ENCODE measurements around the gene SLC12A1. TPM values are rescaled to one million over a fixed set of nuclear protein-coding genes. Genes with fewer than 3 reads are reported as not detected.

SLC12A1 gene
- total and polyA plus RNA-seq, 2 experiments from 2014 or later = 0.57 to 0.59 TPM

- H3K36me3 ChIP-seq (ENCODE audit: insufficient read depth) = no peaks in the 10 kb centered on the region
- H4K20me1 ChIP-seq (replicated peaks; ENCODE audit: insufficient read depth) = no peaks in the 10 kb centered on the region
- Mint-ChIP-seq H3K4me3 (no peak overlapping the region), H3K9me3 (no peaks in the 10 kb centered on the region), H3K27ac (no peak overlapping the region), H3K27me3 (ENCODE audit: insufficient read depth, low read depth, poor library complexity) (peaks cover 2% of the 10 kb centered on the region), H3K4me1 (peaks cover 36% of the 10 kb centered on the region), H3K36me3 (ENCODE audit: low read depth) (no peaks in the 10 kb centered on the region; the same call in 2 of the 3 replicates)
- DNase-seq (ENCODE audit: low spot score) (peak; percentile 54), ATAC-seq (peak; percentile 91)
- H3K9me2 ChIP-seq (ENCODE audit: insufficient read depth) = peaks cover 9% of the 10 kb centered on the region; the same call in 1 of the 2 replicates
- no peaks in the 10 kb centered on the region for H3K27me3 ChIP-seq (ENCODE audit: insufficient read depth)
- TF ChIP-seq EZH2phosphoT487 (IDR thresholded peaks at IDR 0.05; ENCODE audit: unreplicated experiment) (no peak), CREB1 (CRISPR knock-in tag; IDR thresholded peaks at IDR 0.05; ENCODE audit: low read depth) (no peak), ETS1 (IDR thresholded peaks at IDR 0.05) (no peak), EZH2 (IDR thresholded peaks at IDR 0.05; ENCODE audit: low read depth, unreplicated experiment) (no peak), REST (IDR thresholded peaks at IDR 0.05; ENCODE audit: unreplicated experiment) (no peak), STAT1 (IDR thresholded peaks at IDR 0.05; ENCODE audit: unreplicated experiment) (no peak), NANOG (IDR thresholded peaks at IDR 0.05; ENCODE audit: borderline replicate concordance) (no peak), JUNB (IDR thresholded peaks at IDR 0.05; ENCODE audit: unreplicated experiment) (no peak), ZNF331 (CRISPR knock-in tag; IDR thresholded peaks at IDR 0.05; ENCODE audit: low read depth) (no peak), POLR2AphosphoS5 (IDR thresholded peaks at IDR 0.05; ENCODE audit: low read depth) (no peak), ZNF114 (CRISPR knock-in tag; IDR thresholded peaks at IDR 0.05) (no peak), ZNF462 (CRISPR knock-in tag; IDR thresholded peaks at IDR 0.05) (no peak), CTCF (conservative IDR thresholded peaks at IDR 0.05; ENCODE audit: low read depth in 2 of 2) (no peak)
- peaks cover 7% of the 10 kb centered on the region; the same call in 1 of the 2 replicates for H3K4me1 ChIP-seq (ENCODE audit: insufficient read depth)
- no peak overlapping the region for H3K27ac ChIP-seq (ENCODE audit: low read depth)
- no peak overlapping the region for H3K4me2 ChIP-seq
- H3K4me3 ChIP-seq = no peak overlapping the region
- H2AFZ ChIP-seq = peak overlapping the region; percentile 54; the same call in 1 of the 2 replicates
- H3F3A ChIP-seq (replicated peaks; ENCODE audit: low read depth) = no peaks in the 10 kb centered on the region
- no peaks in the 10 kb centered on the region for H3K79me2 ChIP-seq (replicated peaks; ENCODE audit: insufficient read depth)
Measured at GRCh38 chr15:48315041-48315440, 108.9 kb downstream of the SLC12A1 start.

Measured in GM23338 (cell line).